Stimulated activated CD4-positive, alpha-beta T cell treated with anti-CD3 and anti-CD28 coated beads, TNF-alpha, amount 100 ng/mL, for 24 hours (primary cell): ENCODE results near the gene TMSB10.
A peak's percentile ranks its signal among the peaks of the same experiment; 100 is the strongest.

Experiments used
- DNase-seq, 3 experiments: peaks; one replicate each; pipeline ENCODE4 v3.0.0-alpha.2; 2020; ENCODE audit warnings: low read depth in 3 of 3

Gene TMSB10

DNA sequence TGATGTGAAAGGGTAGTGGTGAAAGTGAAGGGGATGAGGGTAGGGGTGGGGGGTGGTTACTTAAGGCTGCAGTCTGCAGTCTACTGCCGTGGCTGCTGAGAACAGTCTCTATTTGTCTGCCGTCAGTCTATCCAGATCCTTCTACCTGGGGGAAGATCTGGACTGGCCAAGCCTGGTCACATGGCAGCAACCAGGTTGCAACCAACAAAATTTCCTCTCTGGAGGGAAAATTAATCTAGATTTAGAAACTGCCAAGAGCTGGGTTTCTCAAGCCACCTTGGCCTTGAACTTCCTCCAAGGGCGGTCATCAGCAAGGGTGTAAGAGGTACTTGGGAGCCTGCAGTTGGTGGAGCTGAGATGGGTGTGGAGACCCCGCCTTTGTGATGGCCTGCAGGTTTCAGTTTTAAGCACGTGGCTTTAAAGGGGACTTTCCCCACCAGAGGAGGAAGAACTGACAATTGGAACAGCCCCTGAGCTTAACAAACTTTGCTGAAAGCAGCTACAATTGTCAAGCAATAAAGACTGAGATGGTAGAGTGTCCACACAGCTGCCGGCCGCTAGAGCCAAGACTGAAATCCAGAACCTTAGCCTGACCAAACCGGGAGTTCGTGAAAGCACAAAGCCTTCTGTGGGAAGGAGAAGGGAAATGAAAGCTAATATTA, 34.1 kb downstream of the TMSB10 start:
- peak; percentile 46 to 68 (median 58) for DNase-seq

DNA sequence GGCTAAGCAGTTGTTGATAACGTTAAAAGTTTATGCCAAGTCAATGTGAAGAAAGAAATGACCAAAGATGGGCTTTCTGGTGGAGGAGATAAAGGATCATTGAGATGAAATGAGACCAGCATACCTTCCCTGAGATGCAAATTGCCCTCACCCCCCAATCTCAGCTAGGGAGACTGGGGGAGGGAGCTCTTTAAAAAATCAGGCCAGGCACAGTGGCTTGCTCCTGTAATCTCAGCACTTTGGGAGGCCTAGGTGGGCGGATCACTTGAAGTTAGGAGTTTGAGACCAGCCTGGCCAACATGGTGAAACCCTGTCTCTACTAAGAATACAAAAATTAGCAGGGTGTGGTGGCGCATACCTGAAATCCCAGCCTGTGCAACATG, 34.6 kb downstream of the TMSB10 start:
- DNase-seq = no peak

DNA sequence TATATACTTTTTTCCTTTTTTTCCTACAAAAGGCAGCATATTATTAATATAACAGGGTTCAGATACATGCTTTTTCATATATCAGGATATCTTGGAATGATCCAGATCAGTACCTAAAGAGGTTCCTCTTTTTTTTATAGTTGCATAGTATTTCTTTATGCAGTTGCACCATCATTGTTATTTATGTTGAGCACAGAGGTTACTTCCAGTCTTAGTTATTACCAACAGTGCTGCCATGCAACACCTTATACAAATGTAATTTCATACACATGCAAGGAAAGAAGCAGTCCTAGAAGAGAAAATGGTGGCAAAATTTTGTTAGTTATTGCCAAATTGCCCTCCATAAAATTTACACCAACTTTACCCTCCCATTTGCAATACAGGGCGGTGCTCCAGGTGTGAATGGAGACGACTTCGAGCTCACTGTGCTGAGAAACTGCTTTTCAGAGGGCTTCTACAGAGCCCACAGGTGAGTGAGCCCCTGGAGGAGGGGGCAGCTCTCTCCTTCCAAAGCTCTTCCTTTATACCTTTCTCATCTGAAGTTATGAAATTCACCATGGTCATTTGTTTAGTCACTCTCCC, 35.5 kb downstream of the TMSB10 start:
- DNase-seq = no peak

DNA sequence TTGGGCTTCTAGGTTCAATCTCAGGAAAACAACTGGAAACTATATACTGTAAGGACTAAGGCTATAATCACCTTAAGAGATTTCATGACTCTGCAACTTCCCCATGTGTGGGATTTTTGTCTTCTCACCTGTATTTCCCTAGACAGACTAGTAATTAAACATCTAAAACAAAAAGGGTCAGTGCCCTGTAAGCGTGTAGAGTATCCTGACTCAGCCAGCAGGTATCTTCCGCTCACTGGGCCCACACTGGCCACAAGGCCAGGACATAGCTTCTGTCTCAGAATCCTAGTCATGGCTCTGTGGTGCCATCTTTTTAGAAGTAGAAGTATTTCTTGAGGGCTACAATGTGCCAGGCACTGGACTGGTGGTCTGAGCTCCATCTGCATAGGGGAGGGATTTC, 36.7 kb downstream of the TMSB10 start:
- DNase-seq = no peak

DNA sequence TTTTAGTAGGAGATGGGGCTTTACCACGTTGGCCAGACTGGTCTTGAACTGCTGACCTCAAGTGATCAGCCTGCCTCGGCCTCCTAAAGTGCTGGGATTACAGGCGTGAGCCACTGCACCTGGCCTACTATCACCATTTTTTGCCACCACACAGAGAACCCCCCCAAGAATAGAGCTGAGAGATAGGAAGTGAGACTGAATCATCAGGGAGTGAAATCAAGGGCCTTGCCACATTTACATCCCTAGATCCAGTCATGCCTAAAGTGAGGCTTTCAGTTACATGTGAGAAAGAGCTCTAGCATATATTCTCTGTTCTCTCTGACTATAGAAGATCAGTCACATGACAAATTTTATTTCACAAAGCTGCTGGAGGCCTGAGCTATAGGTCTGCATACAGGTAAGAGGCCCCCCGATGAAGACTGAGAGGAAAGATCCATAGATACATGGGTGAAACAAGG, 37.5 kb downstream of the TMSB10 start:
- no peak for DNase-seq

DNA sequence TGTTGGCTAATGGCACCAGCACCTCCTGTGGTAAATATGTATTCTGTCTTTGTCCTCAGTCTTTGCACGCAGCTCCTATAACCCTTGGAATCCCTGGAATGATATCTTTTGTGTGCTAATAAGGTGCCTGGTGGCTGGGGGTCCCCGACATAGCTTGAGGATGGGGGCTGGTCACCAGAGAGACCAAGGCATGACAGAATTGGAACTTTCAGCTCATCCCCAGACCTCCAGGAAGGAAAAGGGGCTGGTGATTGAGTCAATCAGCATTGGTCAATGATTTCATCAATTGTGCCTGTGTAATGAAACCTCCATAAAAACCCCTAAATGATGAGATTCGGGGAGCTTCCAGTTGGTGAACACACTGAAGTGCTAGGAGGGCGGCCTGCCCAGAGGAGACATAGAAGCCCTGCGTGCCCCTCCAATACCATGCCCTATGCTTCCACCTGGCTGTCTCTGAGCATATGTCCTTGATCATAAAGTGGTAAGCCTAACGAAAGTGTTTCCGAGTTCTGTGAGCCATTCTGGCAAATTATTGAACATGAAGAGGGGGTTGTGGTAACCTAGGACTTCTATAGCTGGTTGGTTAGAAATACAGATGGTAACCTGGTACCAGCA, 38.9 kb downstream of the TMSB10 start:
- no peak for DNase-seq

DNA sequence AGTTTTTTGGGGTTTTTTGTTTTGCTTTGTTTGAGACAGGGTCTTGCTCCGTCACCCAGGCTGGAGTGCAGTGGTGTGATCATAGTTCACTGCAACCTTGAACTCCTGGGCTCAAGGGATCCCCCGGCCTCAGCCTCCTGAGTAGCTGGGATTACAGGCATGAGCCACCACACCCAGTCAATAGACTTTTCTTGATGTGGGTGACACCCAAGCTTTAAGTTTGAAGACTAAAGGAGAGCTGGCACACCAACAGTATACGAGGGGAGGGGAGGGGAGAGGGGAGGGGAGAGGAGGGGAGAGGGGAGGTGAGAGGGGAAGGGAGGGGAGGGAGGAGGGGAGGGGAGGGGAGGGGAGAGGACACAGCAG, 40.4 kb downstream of the TMSB10 start:
- DNase-seq = peak in 1 of 3 experiments; percentile 41

DNA sequence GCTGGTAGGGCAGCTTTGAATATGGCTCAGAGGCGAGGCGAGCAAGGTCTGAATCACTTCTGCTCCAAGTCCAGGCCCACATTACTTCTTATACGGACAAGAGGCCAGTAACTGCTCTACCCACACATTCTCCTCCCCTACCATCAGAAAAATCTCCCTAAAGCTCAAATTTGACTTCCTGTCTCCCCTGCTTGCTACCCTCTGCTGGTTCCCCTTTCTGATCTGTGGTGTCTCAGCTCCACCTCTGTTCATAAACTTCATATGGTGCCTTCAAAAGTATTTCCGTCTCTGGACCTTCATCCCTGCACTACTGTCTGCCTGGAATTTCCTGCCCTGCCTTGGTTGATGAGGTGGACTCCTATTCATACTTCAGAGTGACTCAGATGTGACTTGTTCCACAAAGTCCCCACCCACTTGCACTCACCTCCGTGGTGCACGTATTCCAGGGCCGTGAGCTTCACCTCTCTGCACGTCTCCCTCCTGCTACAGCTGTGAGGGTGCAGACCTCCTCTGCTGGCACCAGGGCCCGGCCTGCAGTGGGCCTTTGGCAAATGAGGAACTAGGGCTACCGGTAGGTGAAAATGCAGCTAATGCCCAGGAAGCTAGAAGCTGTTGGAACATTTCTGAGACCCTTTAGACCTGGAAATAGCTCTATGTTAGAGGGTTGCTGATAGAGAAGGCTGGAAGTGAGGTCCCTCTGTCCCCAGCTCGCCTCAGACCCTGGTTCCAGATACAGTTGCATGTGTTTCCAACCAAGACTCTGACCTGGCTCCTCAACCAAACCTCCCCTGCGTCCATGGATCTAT, 41.0 kb downstream of the TMSB10 start:
- DNase-seq = peak; percentile 61 to 77 (median 62)

DNA sequence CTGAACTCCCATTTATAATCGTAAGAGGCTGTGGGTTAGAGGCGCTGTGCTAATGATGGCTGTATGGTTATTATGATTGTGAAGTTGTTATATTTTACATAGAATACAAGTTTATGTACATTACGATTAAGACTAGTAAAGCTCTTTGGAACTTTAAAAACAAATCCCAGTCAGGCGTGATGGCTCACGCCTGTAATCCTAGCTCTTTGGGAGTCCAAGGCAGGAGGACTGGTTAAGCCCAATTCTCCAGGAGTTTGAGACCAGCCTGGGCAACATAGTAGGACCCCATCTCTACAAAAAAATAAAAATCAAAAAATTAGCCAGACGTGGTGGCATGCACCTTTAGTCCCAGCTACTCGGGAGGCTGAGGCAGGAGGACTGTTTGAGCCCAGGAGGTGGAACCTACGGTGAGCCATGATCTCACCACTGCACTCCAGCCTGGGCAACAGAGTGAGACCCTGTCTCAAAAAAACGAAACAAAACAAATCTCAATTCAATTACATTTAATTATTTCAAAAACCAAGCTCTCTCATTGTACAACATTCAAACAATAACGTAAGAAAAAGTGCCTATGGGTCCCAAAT, 41.6 kb downstream of the TMSB10 start:
- no peak for DNase-seq

DNA sequence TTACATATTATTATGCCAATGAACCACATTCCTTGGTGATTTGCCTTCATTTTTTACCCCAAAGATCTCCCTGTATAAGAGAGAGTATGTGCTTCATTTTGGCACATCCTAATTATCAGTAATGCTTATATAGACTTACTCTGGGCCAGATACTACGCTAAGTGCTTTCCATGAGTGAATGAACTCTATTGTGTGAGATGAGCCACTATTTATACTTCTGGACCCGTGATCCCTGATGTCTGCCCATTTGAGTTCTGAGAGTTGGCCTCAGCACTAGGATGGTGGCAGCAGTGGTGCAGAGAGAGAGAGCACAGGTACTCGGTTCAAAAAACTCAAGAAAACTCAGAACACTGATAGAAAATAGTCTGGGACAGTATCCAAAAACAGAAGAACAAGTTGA, 48.1 kb downstream of the TMSB10 start:
- no peak for DNase-seq

DNA sequence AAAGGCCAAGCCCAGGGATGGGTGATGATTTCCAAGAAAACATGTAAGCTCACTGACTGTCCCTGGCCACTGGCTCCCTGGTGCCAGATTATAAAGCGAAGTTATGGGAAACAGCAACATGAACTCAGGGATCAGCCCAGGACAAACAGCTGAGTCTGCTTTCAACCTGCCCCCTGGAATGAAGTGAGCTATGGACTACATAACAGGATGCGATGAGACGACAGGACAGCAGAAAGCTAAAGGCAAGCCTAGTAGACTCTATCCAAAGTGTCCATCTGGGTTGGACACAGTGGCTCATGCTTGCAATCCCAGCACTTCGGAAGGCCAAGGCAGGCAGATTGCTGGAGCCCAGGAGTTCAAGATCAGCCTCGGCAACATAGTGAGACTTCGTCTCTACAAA, 48.9 kb downstream of the TMSB10 start:
- DNase-seq = no peak
